HG02610 (cell line): ENCODE results near the gene CASZ1.

Experiments used
- ATAC-seq: cut with Tn5 transposase; IDR thresholded peaks from one replicate; pipeline ENCODE4 v1.9.1; 2021; ENCODE audit warnings: mild to moderate bottlenecking, moderate library complexity; ENCODE audit not compliant: unreplicated experiment

CASZ1 gene

DNA sequence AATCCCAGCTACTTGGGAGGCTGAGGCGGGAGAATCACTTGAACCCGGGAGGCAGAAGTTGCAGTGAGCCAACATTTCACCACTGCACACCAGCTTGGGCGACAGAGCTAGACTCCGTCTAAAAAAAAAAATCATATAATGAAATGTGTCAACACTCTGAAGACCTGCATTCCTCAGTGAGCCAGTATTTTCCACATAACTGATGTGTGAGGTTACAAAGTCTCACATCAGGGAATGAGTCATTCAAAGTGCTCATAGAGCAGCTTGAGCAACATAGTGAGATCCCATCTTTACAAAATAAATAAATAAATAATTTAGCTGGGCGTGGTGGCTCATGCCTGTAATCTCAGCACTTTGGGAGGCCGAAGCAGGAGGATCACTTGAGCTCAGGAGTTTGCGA is 65.5 kb downstream of the CASZ1 start:
- no peak for ATAC-seq

DNA sequence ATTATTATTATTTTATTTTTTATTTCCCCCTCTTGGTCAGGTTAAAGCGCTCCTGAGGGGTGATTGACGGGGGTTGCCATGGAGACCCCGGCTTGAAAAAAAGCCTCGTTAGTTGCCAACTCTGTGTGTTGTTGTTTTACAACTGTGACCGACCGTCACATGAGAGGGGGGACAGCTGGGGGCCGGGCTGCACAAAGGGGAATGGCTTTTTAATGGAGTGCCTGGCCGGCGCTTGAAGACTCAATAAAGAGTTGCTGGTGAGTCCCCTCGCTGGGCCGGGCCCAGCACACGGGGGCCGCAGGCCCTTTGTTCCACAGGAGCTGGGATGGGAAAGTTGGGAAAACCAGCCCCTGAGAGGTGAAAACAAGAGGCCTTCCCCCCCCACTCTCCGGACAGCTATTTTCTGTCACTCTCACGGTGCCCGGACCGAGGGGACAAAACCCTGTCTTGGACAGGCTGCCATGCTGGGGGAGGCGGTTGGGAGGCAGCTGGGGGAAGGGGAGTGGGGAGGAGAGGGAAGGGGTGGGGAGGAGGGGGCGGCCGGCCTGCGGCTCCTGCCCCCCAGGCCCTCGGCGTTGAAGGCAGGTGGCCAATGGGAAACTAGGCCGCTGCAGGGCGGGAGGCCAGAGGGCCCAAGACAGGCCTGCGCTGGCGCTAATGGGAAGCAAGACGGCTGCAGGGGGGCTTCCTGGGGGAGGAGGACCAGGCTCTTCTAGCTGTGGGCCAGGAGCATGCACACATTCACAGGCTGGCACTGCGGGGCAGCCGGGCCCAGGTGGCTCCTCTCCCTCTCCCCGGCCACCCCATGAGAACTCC is 67.6 kb downstream of the CASZ1 start:
- no peak for ATAC-seq

DNA sequence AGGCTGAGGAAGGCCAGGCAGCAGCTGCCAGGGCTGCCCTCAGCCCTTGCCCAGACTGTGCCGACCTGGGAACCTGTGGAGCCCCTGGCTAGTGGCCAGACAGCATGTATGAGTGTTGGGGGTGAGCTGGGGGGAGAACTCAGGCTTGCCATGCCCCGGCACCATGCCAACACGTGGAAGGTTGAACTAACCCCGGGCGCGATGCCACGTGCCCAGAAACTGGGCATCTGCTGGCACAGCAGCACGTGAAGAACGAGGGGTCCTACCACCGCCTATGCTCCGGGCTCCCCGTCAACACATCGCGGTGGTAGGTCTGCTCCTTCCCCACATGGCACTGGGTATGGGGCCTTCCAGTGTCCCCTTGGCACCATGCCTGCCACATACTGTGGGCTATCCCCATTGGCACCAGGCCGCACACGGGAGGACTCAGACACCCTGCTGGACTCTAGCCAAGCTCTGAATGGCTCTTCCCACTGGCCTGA is 68.7 kb downstream of the CASZ1 start:
- ATAC-seq: no peak

DNA sequence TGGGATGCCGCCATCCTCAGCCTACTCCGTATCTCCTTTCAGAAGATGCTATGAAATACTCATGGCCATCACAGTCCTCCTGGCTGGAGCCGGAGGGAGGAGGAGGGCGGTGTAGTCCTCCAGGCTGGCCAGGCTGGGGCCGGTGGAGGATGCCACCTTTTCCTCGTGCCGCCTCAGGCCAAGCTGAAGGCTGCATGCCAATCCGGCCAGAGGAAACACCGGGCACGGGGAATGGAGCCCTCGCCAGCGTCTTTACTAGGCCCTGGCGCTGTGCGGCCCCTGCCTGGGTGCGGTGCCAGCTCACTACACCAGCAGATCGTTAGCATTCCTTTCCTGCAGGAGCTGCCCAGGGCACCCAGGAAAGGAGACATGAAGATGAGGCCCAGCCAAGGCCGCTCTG is 70.1 kb downstream of the CASZ1 start:
- no peak for ATAC-seq

DNA sequence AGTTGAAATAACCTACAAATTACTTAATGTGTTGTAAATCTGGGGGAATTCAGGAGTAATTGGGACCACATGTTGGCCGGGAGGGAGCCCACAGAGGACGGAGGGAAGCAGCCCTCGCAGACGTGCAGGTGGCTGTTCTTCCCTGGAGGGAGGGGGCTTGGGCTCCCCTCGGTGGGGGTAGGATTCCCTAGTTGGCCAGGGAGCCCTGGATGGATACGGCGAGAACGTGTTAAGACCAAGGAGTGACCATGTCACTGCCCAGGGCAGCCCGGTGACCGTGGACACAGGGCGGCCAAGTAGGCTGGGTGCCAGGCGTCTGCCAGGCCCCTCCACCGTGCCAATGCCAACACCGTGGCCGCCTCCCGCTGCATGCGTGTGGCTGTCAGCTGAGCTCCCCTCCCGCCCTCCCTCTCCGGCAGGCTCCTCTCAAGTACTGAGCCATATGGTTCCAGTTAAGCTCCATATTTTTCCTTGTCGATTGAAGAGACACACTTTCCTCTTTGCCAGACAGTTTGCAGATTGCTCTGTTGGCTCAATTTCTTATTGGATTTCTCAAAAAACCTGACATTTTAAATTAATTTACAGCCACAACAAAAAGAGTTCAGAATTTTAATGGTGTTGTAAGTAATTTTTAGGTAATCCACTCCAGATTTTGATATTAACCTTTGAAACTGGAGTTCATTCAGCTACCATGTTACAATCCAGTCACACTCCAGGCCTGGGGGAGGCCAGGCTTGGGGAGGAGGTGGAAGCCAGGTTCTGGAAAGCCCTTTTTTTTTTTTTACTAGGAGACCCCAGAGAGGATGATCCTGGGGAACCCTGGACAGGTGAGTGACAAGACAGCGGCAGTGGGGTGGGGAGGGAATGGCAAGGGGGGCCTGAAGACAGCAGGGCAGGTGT is 71.2 kb downstream of the CASZ1 start:
- ATAC-seq: no peak

DNA sequence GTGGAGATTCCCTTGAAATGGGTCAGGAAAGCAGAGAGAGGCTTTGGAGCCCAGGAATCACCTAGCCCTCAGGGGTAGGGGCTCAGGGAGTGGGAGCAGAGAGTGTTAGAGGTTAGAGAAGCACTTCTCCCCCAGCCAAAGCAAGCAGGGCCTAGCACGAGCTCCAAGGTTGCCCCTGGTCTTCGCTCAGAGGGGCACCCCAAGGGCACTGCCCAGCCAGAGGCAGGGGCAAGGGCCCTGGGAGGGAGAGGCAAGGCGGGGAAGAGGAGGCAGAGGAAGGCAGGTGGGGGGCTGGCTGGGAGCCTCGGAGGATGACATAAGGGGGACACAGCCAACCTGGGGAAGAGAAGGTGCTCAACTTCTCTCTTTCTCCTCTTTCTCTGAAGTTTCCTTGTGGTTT is 71.9 kb downstream of the CASZ1 start:
- ATAC-seq: no peak

DNA sequence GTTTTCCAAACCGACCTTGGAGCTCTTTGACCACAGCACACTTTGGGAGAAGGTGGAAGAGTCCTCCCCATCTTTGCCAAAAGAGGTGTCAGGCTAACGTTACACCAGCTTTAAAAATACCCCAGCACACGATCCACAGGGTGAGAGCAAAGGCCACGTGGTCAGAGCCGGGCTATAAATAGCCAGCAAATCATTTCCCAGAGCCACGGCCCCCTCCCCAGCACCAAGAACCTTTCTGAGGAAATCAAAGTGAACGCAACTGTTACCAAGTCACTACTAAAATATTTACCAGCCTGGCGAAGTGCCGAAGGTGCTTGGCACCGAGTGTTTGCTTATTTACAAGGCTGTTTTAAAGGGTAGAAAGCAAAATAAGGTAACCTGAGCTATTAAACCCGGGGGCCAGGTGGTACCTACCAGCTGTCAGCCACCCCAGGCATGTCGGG is 72.4 kb downstream of the CASZ1 start:
- ATAC-seq: no peak

DNA sequence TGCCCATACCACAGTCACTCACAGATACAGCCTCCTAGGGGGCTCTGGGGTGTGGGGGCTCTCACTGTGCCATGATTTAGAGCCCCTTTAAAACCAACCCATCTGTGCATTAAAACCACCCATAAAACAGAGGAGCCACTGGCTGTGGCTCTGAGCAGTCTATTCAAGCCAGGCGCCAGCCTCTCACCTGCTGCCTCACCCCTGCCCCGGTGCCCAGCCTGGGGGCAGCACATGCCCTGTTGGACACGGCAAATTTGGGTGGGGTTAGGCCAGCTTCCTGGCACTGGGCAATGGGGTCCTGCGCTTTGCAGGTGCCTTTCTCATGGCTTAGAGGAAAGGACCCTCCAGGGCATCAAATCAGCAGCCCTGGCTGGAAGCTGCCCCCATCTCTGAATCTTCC is 73.1 kb downstream of the CASZ1 start:
- ATAC-seq: no peak

DNA sequence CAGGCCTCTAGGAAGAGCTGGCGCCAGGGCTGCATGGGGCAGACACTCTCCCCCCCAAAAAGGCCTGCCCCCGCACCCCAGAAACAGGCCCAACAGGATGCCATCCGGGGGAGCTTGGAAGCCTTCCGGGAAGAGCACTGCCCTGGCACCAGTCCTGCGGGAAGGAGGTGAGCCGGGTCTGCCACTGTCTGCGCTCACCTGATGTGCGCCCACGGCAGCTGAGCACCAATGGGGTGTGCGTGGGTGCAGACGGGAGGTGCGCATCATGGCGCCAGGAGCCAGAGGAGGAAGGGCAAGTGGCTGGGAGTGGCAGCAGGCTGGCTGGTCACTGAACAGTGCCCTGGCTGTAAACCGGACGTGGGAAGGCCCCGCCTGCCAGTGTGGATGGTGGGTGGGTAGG is 73.6 kb downstream of the CASZ1 start:
- ATAC-seq: no peak

DNA sequence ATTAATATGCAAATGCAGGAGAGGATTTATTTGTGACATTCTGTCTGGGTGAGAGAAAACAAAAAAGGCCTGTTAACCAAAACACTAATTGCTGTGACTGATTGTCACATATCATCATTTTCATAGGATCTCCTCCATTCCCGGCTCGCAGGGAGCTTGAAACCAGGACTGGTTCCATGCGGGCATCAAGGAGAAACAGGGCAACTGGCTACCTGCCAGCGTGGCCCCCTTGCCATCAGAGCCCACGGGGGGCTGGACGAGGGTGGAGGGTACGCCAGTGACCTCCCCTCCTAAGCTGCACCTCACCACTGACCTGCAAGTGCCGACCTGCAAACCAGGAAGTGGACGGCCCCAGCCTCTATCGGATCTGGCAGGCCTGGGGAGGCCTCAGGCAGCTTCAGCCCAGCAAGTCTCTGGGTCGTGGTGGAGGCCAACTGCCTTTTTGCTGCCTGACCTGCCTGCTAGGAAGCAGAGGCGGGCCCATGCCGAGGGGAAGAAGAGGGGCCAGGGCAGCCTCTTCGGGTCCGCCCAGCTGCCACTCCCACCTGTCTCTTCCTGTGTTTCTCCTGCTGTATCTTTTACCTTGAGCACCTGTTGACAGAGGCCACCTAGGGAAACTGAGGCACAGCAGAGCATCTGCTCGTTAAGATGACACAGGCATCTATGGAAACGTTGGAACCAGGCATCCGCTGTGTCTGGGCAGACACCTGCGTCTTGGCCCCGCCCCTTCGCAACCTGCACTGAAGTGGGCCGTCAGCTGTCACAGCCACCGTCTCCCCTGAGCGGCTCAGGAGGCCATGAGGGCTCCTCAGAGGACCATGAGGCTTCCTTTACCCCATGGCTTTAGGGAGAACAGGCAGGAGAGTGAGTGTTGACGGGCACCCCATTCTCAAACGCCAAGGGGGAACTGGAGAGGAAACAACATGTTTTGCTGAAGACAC is 74.8 kb downstream of the CASZ1 start:
- no peak for ATAC-seq

DNA sequence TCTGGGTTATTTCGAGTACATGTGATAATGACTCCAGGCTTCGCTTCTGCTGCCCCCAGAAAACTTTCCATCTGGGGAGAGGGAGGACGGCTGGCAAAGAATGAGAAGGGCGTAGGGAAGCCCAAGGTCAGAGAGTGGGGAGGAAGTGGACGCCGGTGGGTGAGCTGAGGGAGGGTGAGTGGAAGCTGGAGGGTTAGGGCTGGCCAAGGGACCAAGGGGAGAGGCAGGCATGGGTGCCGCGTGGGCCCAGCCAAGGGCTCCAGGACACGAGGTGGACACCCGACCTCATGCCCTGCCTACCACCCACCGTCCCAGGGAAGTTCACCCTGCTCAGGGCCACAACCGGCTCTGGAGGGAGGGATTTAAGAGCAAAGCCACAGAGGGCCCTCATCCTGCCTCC is 75.8 kb downstream of the CASZ1 start:
- ATAC-seq: no peak

DNA sequence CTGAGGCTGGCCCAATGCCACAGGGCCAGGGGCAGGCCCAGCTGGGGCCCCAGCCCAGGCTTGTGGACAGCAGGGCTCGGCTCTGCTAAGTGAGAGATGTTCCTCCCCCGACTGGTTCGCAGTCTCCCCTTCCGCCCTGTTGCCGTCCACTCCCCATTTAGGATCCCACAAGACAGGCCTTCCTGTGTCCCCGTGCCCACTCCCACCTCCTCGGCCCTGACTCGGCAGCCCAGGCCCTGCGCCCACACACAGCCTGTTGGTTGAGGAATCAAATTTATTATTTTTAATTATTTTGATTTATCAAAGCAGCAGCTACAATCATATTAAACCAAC is 78.4 kb downstream of the CASZ1 start:
- no peak for ATAC-seq

DNA sequence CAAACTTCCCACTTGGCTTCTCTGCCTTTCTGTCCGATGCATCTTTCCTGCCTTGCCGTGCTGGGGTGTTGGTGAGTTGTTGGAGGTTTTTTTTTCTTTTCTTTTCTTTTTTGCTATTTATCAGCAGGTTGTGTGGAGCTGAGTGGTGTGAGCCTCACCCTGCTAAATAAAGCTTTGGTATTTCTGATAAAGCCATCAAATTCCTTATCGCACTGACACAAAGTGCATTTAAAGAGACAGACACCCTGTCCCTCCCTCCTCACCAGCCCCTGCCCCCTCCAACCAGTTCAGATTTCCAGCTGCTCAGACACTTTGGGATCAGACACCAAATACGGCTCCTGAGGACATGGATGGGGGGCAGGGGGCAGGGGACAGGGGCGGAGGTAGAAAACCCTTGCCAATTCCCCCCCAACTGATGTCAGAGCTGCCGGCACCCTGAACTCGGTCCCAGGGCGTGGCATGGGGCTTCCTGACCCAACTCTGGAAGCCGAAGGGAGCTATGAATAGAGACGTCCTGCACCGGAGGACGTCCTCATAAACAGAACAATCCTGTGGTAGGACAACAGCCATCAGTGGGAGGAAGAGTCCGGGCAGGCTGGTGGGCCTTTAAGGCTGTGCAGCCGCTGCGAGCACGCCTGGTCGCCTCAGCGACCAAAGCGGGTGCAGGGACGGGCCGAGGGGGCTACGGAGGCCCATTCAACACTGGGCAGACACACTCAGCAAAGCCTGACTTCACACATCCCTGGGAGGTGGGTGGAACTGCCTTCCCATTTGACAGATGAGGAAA is 79.0 kb downstream of the CASZ1 start:
- no peak for ATAC-seq

DNA sequence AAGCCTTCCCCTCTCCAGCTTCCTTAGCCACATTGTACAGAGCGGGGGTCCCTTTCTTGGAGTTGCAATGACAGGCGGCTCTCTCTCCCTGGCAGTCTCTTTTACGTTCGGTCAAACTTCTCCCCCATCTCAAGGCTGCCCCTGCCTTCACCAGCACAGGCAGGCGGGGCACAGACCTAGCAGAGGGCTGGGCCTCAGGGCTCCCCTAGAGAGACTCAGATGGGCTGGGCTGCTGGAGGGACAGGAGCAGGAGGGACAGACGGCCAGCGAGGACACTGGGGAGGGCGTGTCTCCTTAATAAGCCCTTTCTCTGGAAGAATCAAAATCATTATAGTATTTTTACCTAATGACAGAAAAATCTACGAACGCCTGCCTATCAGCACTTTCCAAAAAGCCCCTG is 79.6 kb downstream of the CASZ1 start:
- no peak for ATAC-seq

DNA sequence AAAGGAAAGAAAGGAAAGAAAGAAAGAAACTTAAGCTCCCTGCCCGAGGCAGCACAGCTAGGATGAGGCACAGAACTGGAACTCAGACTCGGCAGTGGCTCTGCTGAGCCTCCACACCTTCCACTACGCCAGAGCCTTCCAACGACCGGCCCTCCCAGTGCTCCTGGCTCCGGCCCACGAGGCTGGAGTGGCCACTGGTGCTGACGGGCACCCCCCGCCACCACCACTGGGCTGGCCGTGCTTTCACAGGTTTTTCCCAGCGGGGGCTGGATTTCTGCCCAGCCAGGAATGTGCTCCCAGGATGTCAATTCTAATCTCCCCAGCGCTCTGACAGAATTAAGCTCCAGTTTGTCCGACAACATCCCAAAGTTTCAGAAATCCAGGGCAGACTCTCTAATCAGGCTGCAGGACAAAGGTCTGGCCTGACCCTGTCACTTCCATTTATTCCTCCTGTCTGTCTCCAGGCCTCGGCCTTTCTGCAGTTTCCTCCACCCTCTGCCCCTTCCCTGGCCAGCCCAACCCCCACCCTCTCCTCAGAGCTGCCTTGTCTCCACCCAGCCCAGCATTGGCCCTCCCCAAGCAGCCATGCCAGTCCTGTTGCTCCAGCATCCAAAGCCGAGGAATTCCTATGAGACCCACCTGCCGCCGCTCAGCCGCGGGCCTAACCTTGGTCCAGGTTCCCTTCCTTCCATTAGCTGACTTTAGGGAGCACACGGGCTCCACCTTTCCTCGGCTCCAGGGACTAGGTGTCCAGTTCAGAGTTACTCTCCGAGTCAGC is 81.9 kb downstream of the CASZ1 start:
- ATAC-seq: no peak

DNA sequence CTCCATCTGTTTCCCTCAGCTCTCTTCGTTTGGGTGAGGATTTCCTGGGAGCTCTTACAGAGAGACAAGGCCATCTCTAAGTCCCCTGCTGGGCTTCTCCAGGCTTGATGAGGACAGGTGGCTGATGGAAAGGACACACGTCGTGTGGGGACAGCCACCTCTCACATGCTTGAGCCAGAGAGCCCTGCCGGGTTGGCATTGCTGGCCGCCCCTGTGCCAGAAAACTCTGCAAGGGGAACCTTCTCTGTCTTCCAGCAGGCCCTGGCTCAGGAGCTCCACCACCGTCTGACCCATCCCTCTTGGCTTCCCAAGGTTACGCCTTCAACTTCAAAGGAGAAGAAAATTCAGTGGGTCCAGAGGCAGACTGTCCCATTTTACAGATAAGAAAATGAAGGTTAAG is 82.8 kb downstream of the CASZ1 start:
- no peak for ATAC-seq

DNA sequence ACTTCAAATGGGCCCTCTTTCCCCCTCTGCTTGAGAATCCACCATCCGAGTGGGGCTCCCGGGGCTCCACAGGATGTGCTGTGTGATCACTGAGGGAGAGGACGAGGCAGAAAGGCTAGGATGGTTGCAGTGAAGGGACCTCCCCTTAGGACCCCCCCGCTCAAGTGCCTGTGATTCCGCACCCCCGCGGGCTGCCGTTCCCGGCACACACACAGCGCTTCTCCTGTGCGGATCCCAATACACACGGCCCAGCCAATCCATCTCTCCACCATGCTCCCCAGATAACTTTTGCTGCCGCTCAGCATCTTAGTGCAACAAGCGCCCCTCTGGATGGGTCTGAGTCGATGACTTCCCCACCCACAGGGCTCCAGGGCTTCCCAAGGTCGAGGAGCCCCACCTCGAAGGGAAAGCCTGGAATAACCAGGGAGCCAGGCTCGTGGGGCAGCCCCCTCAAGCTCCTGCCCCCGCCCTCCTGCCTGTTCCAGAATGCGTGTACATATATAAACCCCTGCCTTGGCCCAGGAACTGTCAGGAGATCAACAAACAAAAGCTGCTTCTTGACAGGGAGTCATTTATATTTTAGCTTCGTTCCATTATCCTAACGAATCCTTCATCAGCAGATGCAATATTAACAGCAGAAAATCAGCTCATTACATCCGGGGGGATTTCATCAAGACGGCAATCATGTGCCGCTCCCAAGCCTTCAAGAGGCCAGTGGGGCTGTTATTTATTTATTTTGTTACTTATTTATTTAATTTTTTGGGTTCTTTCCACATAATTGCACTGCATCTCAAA is 83.7 kb downstream of the CASZ1 start:
- no peak for ATAC-seq

DNA sequence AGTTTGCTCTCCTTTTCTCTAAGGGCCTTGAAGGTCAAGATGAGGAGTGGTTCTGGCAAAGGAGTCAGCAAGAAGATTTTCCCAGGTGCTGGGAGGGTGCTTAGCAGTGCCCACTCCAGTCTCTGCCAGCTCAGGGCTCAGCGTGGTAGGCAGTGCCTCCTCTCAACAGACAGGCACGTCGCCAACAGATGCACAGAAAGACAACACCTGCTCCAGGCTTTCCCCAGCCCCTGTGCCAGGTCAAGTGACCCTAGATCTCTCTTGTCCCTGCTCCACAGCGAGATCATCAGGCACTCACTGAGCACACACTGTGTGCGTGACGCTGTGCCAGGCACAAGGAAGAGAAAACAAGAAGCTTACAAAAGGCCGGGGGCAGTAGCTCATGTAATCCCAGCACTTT is 86.0 kb downstream of the CASZ1 start:
- ATAC-seq: no peak

DNA sequence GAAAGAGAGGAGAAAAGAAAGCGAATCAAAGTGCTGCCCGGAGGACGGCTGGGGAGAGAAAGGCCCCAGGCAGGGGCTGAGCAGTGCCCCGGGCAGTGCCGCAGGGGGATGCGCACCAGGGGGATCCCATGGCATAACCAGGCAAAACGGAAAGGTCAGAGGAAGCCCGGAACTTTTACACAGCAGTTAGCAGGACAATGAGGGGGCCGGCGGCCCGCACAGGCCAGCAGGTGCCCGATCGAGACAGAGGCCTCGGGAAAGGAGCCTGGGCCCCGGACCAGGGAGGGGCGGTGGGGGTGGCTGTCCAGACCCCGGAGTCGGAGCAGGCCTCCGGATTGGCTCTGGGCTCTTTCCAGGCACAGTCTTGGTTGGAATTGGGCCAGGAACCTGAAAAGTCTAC is 86.8 kb downstream of the CASZ1 start:
- no peak for ATAC-seq
